Thyroid gland (tissue), 4 donors: ENCODE results near the gene YRDC.

Source experiments
- POLR2A ChIP-seq, 2 donors: fragments of 450-650 bp; IDR thresholded peaks; one replicate each; pipeline ENCODE4 v1.6.1; 2017; ENCODE audit warnings: antibody characterized with exemption in 2 of 2, mild to moderate bottlenecking in 2 of 2, moderate library complexity in 1 of 2
- TF ChIP-seq, protein P1 (sequence below), 6 experiments: fragments of 200-600 bp in 3 of 6; fragments of 450-650 bp in 3 of 6; sonication (generic) in 3 of 6; IDR thresholded peaks; one replicate each; pipeline ENCODE4 v1.5.1; 2016 to 2019; ENCODE audit warnings: antibody characterized with exemption in 6 of 6, mild to moderate bottlenecking in 2 of 6, inconsistent platforms in 1 of 6, moderate library complexity in 1 of 6

DNA sequence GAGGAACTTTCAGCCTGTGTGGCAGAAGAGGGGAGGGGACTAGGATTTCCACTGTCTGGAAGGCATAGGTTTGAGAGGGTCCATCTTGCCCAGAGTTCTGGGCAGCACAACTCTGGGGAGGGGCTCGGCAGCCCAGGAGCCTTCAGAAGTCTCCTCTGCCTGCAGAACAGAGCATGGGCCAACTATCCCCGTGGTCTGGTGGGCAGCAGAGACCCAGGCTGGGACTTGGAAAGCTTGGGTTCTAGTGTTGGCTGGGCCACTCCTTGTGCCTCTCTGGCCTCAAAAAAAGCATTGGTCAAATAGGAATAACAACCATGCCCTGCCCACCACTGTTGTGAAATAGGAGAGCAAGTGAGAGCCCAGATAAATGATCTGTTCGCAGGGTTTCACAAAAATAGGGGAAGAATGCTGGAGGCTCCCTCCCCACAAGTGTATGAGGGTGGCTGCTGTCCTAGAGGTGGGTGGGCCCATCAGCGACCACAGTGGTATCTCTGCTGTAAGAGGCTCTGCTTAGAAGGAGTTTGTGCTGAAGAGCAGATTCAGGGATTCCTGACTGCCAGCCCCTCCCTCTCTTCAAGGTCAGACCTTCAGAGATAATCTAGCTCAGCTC, 52.0 kb downstream of the YRDC start:
- no peak for TF ChIP-seq POLR2A (IDR thresholded peaks at IDR 0.05)
- TF ChIP-seq, protein P1, sequence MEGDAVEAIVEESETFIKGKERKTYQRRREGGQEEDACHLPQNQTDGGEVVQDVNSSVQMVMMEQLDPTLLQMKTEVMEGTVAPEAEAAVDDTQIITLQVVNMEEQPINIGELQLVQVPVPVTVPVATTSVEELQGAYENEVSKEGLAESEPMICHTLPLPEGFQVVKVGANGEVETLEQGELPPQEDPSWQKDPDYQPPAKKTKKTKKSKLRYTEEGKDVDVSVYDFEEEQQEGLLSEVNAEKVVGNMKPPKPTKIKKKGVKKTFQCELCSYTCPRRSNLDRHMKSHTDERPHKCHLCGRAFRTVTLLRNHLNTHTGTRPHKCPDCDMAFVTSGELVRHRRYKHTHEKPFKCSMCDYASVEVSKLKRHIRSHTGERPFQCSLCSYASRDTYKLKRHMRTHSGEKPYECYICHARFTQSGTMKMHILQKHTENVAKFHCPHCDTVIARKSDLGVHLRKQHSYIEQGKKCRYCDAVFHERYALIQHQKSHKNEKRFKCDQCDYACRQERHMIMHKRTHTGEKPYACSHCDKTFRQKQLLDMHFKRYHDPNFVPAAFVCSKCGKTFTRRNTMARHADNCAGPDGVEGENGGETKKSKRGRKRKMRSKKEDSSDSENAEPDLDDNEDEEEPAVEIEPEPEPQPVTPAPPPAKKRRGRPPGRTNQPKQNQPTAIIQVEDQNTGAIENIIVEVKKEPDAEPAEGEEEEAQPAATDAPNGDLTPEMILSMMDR (IDR thresholded peaks at IDR 0.05), result no peak
